ENCODE results near the gene IHH.

The IHH gene

DNA sequence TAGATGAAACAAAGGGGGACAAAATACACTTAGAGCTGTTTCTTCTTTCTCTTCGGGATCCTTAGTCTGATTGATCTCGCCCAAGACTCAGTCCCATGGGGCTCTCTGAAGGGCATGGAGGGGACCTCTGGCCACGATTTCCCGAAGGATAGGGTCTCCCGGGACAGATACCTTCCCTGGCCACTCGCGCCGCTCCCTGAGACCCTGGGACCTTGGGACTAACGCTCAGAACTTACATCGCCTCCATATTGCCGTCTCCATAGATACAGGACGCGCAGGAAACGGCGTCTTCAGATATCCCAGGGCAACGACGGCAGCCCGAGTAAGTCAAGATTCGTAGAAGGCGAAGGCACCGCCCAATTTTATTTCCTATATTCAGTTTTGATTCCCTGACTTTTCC, 19.5 kb downstream of the IHH start, which contains the start of gene CFAP65:
Gene CFAP65, minus strand, starts transcription at position 265 of the 400 bp plus-strand sequence. CDS start 2,468 bp downstream, outside the sequence.
- DNase-seq (ENCODE audit: low read depth in 2 of 2, low spot score in 1 of 2): no peak

DNA sequence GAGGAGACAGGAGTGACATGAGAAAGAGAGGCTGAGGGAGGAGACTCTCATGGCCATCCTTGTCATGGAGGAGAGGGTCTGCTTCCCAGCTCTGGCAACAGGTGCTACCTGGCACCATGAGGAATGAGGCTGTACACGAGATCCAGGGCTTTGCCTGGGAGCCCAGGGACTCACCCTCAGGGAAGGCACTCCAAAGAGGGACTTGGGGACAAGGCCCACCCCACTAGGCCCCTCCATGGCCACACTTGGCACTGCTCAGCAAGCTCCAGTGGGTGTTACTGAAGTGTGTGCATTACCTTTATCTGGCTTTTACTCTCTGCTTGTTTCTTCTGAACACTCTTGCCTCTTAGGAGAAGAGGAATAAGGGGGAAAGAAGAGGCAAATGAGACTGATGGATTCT, 22.1 kb downstream of the IHH start:
- no peak for DNase-seq (ENCODE audit: low read depth in 2 of 2, low spot score in 1 of 2)

DNA sequence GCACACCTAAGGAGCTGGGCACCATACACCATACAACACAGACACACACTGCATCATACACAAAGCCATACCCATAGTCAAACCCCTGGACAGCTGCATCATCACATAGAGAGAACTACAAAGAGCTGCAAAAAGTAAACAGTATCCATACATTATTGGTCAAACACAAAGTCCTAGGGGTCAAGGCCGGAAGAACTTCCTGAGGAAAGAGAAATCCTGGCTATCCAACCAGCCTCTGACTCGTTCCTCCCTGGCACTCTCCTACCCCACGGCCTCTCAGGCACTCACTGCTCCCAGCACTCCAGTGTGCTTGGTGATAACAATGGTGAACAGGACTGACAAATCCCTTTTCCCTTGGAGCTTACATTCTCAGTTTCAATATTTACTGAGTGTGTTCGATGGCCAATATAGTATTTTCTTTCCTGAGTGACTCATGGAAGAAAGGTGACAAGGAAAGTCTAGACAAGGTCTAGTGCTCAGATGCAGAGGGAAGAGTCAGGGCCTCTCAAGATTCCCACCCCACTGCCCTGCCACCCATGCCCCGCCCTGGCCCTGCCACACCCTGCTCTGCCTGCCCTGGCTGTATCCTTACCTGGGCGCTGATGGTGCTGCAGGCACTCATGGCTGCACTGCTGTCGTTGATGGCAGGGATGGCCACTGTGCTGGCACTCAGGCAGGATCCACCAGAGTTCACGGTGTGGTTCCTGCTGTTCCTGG, 22.8 kb downstream of the IHH start:
- DNase-seq (ENCODE audit: low read depth in 2 of 2, low spot score in 1 of 2): no peak

DNA sequence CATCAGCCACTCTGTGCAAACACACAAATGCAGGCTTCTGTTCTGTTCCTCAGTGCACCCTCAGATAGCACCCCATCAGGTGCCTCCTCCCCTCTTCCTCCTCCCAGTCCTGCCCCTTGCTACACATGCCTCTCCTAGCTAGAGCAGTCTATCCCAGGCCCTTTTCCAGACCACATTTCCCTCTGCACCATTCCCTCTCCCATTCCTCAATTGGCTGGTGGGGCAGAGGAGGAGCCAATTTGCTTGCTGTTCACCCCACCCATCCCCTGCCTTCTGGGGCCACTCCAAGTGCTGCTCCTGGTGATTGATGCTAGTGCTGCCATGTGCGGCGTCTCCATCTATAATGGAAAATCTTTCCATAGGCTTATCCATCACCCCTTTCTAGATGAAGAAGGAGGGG, 24.8 kb downstream of the IHH start:
- DNase-seq (ENCODE audit: low read depth in 2 of 2, low spot score in 1 of 2): no peak

DNA sequence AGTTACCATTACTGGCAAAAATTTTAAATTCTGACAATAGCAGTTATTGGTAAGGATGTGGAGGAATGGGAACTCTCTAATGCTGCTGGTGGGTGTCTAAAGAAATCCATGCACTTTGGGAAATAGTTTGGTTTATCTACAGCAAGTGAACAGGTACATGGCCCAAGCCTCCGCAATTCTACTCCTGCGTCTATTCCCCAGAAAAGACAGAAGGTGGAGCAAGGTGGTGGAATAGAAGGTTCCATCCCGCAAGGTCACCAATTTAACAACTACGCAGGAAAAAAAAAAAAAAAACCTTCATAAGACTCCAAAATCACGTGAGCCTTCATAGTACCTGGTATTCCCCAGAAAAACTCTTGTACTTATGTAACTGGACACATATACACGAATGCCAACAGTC, 25.9 kb downstream of the IHH start:
- no peak for DNase-seq (ENCODE audit: low read depth in 2 of 2, low spot score in 1 of 2)

DNA sequence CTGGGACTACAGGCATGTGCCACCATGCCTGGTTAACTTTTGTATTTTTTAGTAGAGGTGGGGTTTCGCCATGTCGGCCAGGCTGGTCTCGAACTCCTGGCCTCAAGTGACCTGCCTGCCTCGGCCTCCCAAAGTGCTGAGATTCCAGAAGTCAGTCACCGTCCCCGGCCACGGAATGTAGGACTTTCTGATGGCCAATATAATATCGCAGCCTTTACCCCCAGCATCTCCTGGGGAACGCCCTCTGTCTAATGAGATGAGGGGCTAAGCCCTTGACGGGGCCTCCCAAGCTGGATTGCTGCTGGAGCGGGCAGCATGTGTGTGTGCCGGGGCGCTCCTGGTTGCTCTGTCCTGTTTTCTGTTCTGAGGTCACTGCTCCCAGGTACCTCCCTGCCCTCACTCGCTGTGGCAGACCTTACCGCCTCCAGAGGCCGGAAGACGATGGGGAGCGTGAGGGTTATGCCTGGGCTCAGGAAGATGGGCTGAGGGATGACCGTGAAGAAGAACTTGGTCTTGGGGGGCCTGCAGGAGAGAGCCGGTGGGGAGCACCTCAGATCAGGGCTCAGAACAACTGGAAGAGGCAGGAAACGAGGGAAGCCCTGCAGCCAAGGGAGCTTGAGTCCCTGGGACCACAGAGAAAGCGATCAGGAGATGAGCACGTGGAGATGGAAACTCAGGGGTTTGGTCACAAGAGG, 28.5 kb downstream of the IHH start:
- no peak for DNase-seq (ENCODE audit: low read depth in 2 of 2, low spot score in 1 of 2)

DNA sequence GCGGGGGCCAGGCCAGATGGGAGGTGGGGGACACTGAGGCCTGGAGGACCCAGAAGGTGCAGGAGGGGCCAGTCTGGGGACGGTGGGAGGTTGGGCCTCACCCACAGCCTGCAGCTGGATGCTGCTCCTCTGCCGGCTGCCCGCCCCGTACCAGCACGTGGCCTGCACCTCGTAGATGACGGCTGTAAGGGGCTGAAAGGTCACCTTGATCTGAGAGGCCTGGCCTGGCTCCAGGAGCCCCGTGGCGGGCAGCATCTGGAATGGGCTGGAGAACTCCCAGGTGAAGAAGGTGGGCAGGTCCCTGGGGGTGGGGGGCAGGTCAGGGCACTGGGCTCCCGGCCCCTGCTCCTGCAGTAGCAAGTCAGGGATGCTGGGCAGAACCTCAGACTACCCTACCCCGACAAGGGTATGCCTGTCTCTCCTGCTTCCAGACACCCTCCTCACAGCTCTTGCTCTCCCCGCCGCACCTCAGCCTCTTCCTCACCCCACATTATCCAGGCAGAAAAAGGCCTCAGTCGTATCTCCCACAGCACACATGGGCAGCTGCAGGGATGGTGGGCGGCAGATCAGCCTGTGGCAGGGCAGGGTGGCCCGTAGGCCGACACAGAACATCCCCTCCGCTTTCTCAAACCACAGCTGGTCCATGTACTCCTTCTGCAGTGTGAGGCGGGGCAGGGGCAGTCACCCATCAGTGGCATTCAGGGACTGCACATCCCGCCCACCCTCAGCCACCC, 29.5 kb downstream of the IHH start:
- DNase-seq (ENCODE audit: low read depth in 2 of 2, low spot score in 1 of 2): no peak

DNA sequence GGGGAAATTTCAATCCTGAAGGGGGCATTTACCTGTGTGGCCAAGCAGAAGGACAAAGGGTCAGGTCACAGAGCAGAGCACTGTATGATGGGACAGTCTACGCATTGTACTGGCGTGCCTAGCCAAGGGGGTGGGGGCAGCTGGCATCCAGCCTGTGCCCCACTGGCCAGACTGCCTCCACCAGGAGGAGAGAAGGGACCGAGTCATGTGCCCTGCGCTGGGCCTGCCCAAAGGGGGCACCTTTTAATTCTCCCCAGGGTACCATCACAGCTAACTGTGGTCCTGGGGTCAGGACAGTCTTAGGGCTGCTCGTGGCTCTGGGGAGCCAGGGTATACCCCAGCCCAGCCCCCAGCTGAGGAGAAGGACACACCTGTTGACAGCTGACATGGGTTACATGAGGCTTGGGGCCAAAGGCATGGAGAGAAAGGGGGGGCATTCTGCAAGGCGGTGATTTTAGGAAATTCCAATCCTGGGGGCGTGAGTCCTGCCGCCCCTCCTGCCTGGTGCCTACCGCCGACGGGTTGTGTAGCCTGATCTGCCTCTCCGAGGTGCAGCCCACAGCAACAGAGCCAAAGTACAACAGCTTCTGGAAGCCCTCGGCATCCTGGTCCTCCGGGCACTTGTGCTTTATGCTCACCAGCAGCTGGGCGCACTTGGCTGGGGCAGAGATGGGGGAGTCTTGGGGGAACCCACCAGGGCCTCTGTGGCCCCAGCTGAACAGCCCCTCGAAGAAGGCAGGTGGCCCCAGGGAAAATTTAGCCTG, 30.4 kb downstream of the IHH start:
- no peak for DNase-seq (ENCODE audit: low read depth in 2 of 2, low spot score in 1 of 2)

DNA sequence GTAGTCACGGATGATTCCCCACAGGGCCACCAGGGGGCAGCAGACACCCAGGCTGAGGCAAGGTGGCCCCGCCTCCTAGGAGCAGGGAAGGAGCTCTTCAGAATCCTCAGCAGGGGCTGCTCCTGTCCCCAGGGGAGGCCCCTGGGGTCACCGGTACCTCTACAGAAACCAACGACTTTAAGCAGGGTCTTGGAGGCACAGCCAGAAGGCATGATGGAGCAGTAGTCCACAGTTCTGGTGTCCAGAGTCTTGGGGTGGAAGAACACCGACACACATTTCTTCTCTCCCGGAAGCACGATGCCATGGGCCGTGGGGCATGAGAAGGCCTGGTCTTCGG, 30.9 kb downstream of the IHH start:
- peak; percentile 39 to 58 for DNase-seq (ENCODE audit: low read depth in 2 of 2, low spot score in 1 of 2)

DNA sequence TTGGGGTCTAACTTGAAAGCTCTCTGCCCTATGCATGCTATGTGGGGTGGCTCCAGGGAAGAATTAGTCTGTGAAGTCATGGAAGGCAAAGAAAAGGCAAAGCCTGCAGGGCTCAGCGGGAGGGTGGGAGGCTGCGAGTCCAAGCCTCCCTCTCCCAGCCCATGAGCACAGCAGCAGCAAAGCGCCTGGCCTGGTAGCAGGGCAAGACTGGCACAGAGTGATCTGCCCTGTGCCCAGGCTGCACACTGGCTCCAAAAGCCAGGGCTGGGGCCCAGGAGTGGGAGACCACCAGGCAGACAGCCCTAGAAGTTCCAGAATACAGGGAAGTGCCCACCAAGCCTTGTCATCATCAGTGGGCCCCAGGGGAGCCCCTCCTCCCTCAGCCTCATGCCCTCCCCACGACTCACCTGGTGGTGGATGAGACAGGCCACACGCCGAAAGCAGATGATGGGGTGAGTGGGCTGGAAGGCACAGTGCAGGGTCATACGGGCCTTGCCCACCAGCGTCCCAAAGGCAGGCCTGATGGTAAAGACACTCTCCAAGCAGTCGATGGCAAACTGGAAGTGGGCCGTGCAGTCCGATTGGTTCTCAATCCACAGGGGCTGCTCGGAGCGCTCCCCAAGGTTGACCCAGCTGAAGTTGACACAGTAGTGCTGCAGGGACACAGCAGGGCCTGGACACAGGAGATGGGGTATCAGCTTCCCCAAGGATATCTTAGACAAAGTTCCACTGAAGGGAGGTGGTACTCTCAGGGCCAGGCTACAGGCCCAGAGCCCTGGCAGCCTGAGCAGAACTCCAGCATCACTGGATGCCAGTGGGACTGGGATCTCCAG, 31.5 kb downstream of the IHH start:
- no peak for DNase-seq (ENCODE audit: low read depth in 2 of 2, low spot score in 1 of 2)

DNA sequence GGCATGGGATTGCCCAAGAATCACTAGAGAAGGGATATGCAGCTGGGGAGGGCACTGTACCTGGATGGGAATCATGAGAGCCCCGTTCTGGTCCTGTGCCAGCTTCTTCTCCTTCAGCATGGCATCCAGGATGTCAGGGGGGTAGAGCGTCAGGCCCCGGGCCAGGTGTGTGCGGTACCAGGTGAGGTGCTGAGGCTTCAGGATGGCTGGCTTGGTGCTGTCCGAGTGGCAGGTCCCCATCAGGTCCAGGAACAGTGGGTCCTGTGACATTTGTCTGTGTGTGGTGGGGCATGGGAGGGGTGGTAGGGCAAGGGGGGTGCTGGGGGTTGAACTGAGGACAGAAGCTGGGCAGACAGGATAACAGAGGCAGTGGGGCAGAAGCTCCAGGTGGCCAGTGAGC, 32.6 kb downstream of the IHH start:
- no peak for DNase-seq (ENCODE audit: low read depth in 2 of 2, low spot score in 1 of 2)

DNA sequence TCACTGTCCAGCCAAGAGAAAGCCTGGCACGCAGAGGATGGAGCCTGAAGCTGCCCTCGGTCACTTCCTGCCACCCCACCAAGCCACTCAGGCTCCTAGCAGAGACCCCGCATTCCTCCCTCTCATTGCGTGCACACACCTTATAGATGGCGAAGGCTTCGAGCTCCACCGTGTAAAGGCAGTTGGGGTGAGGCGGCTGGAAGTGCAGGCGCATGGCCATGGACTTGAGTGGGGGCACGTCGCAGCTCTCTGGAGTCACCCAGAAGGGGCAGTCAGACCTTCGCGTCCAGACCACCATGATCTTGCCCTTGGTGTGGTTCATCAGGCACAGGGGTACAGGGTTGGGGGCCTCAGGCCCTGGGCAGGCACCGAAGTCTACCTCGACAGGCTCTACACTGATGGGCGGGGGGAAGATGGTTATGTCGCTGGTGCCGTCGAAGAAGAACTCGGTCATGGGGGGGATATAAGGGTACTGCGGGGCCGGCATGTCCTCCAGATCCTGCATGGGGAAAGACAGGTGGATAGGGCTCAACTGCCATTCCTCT, 33.1 kb downstream of the IHH start:
- DNase-seq (ENCODE audit: low read depth in 2 of 2, low spot score in 1 of 2): no peak

DNA sequence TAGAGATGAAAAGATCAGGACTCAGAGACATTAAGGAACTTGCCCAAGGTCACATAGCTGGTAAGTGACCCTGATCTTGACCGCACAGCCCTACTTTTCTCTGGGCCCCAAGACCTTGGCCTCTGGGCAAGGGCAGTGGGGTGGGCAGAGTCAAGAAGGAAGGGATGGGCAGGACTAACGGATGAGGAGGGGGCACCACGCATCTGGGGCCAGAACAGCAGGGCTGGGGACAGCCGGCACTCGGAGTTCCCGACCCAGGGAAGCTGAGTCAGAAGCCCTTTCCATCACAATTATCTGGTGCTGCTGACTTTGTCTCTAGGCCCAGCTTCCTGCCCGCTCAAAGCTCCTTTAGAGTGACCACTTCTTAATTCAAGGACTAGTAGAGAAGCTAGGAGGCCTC, 33.8 kb downstream of the IHH start:
- DNase-seq (ENCODE audit: low read depth in 2 of 2, low spot score in 1 of 2): no peak

DNA sequence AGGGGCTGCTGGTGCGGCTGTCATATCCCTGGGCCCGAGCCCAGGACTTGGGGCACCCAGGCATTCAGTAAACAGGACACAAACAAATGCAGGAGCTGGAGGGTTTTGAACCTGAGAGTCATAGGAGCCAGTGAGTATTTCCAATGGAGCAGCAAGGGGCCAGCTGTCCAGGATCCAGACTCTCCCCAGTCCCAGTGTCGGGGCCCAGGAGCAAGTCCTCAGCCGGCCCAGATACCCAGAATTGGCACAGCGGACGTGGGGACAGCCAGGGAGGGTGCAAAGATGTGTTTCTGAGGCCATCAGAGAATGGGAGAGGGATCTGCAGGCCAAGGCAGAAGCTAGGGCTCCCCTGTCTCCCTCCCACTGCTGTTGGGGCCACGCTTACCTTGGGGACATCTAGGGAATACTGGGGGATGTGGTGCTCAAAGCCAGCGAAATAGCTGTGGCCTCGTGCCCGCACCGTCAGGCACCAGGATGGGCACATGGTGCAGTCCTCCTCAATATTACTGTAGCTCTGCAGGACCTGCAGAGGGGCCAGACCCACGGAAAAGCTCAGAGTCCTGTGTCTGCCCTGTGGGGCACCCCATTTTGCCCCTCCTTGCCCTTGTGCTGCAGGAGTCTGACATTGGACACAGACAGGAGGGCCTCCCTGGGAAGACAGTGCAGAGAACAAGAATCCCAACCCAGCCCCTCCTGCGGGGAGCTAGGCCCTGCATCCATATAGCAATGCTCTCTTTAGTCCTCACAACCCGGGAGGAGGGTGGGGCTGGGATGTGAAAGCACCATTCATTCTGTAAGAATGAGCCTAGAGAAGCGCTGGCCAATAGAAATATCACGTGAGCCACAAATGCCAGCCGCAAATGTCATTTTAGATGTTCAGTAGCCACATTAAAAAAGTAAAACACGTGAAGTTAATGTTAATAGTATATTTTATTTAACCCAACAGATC, 34.8 kb downstream of the IHH start:
- DNase-seq (ENCODE audit: low read depth in 2 of 2, low spot score in 1 of 2): no peak

DNA sequence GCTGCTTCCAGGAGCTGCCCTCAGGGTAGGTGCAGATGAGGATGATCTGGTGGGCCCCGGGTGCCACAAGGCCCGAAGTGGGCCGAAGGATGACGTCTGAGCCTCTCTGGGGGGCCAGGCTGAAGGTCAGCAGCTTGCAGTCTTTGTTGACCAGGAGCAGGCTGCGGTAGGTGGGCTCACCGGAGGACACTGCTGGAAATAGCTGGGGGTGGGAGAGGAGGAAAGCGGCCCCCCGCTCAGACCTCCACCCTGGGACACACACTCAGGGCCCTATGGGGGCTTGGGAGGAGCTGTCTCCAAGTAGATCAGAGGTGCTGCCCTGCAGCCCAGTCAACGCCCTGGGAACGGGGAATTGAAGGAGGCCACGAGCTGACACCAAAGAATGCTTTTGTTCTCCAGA, 36.7 kb downstream of the IHH start:
- no peak for DNase-seq (ENCODE audit: low read depth in 2 of 2, low spot score in 1 of 2)

DNA sequence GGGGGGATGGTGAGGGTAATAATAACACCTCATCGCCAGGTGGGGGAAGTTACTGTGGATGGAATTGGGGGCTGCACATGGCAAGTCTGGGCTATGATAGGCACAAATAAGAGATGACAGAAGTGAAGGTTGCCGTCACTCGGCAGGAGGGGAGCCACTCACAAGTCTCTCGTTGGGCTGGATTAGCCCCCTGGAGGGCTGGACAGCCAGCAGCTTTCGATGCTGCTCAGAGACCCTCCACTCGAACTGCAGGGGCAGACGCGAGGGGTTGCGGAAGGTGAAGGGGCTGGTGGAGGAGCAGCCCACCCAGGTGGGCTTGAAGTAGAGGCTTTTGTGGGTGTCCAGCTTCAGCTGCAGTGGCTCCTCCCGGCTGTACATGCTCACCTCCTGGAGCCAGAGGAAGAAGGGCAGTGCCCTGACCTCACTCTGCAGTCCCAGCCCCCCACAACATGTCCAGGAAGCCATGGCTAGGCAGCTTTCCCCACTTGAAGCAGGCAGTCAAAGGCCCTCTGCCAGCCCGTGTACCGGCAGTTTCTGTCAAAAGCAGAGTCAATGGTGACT, 37.6 kb downstream of the IHH start:
- no peak for DNase-seq (ENCODE audit: low read depth in 2 of 2, low spot score in 1 of 2)

DNA sequence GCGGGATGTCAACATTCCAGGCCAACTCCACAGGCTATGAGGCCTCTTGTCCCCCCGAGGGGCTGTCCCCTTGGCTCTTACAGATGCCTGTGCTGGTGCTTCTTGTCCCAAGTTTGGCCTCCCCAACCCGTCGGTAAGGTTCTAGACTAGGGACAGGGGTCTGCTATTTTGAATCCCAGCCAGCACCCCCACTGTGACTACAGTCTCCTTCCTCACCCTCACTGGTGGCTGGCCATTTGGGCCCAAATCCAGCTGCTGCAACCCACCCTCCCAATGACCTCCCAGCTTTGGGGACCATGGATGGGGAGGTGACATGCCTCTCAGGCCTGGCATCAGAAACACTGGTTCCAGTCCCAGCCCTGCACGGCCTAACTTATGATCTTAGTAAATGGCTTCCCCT, 38.1 kb downstream of the IHH start:
- no peak for DNase-seq (ENCODE audit: low read depth in 2 of 2, low spot score in 1 of 2)

DNA sequence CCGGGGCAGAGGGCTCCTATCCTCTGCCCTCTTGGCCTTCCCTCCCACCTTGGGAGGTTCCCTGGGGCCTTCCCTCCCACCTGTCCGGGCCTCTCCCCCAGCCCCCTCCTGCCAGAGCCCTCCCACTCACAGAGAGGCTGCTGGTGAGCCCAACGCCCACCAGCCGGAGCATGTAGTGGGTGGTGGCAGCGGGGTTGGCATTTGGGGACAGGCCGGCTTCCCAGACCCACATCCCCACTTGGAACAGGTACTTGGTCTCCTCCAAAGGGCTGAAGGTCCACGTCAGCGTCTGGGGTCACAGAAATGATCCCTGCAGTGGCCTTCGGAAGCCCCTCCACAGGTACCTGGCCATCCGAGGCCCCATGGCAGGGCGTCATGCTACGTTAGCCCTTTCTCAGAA, 38.7 kb downstream of the IHH start:
- no peak for DNase-seq (ENCODE audit: low read depth in 2 of 2, low spot score in 1 of 2)

DNA sequence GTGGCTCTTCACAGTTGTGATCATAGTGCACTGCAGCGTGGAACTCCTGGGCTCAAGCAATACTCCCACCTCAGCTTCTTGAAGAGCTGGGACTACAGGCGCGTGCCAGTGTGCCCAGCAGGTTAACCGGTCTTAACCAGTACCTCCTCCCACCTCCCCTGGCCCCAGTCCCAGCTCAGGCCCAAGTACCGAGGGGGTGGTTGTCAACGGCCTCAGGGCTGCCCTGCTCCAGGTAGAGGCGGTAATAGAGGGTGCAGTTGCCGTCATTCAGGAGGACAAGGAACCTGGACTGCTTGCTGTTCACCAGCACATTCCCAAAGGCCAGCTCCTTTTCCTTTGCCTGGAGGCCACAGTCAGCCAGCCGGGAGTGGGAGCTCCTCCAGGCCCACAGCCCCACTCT, 39.1 kb downstream of the IHH start:
- DNase-seq (ENCODE audit: low read depth in 2 of 2, low spot score in 1 of 2): no peak
